Peyer's patch (tissue), 4 donors: ENCODE results near the gene PDSS1.

Experiments
- POLR2A ChIP-seq, 2 donors: fragments of 450-650 bp; IDR thresholded peaks; one replicate each; pipeline ENCODE4 v1.5.1; 2017; ENCODE audit warnings: antibody characterized with exemption in 2 of 2, mild to moderate bottlenecking in 2 of 2, moderate library complexity in 2 of 2
- TF ChIP-seq, protein P1 (sequence below), 6 experiments: fragments of 450-650 bp in 4 of 6; fragments of 200-600 bp in 2 of 6; sonication (generic) in 1 of 6; IDR thresholded peaks; one replicate each; pipeline ENCODE4 v1.5.1; 2017 to 2019; ENCODE audit warnings: antibody characterized with exemption in 6 of 6, mild to moderate bottlenecking in 3 of 6, moderate library complexity in 1 of 6

DNA sequence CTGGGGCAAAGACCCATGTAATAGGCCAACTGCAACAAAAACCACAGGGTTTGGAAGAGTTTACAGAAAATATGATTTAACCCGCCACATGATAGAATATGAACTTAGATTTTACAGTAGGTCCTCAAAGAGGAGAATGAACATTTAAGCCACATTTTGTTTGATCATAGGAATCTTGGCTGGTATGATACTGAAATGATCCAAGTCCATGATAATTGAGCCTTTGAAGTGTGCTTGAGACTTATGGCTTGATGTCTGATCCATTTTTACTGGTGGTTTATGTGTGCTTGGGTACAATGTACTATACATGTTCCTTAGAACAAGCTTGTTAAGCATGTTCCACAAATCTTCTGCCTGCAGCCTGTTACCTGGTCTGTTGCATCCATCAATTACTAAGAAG, 41.8 kb upstream of the PDSS1 start:
- TF ChIP-seq POLR2A (IDR thresholded peaks at IDR 0.05) = no peak
- TF ChIP-seq, protein P1, sequence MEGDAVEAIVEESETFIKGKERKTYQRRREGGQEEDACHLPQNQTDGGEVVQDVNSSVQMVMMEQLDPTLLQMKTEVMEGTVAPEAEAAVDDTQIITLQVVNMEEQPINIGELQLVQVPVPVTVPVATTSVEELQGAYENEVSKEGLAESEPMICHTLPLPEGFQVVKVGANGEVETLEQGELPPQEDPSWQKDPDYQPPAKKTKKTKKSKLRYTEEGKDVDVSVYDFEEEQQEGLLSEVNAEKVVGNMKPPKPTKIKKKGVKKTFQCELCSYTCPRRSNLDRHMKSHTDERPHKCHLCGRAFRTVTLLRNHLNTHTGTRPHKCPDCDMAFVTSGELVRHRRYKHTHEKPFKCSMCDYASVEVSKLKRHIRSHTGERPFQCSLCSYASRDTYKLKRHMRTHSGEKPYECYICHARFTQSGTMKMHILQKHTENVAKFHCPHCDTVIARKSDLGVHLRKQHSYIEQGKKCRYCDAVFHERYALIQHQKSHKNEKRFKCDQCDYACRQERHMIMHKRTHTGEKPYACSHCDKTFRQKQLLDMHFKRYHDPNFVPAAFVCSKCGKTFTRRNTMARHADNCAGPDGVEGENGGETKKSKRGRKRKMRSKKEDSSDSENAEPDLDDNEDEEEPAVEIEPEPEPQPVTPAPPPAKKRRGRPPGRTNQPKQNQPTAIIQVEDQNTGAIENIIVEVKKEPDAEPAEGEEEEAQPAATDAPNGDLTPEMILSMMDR (IDR thresholded peaks at IDR 0.05) = no peak
